Hindlimb muscle (tissue), 1 donor: ENCODE measurements around the gene MRNIP. TPM values are rescaled to one million over a fixed set of nuclear protein-coding genes. Genes with fewer than 3 reads are reported as not detected.
A peak's percentile ranks its signal among the peaks of the same experiment; 100 is the strongest.
"Not testable (repeated sequence)": the region's sequence is repeated elsewhere in the genome, so short reads cannot be mapped to it uniquely, and the experiment has no call there.

Experiments used
- DNase-seq: peaks from one replicate; pipeline ENCODE4 v3.0.0-alpha.2; 2013
- polyA plus RNA-seq: library from polyadenylated mRNA; unstranded; fragments of 120-200 nt; gene quantifications from one replicate; pipeline ENCODE4 v1.2.1, GENCODE V29; 2013; ENCODE audit not compliant: insufficient read length

The MRNIP gene
- polyA plus RNA-seq, 1 donor, result 15.4 TPM

DNA sequence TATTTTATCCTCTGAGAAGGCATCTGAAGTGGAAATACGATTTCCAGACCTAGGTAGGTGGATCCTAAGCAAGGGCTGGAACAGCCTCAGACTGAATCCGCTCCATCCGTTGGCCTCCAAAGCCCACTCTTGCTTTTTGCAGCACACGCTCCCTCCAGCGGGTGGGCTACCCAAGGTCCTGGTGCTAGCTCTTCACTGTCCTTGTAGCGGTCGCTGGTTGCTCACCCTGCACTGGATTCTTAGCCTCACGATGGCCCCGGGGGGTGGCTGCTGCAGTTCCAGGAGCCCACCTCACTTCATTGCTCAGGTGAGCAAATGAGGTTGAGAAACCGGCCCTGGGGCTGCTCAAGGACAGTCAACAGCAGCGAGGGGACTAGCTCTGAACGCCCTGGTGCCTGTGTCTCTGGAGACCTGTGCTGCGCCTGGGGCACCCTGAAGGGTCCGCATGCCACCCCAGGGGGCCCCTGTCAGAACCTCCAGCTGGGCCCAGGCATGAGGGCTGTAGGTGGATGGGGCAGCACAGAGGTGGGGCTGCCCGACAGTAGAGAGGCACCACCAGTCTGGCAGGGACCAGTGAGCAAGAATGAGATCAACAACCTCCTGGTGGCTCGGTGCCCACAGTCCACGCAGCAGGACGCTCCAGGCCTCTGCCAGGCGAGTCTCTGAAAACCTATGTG lies 56.3 kb downstream of the MRNIP start:
- DNase-seq, result no peak

DNA sequence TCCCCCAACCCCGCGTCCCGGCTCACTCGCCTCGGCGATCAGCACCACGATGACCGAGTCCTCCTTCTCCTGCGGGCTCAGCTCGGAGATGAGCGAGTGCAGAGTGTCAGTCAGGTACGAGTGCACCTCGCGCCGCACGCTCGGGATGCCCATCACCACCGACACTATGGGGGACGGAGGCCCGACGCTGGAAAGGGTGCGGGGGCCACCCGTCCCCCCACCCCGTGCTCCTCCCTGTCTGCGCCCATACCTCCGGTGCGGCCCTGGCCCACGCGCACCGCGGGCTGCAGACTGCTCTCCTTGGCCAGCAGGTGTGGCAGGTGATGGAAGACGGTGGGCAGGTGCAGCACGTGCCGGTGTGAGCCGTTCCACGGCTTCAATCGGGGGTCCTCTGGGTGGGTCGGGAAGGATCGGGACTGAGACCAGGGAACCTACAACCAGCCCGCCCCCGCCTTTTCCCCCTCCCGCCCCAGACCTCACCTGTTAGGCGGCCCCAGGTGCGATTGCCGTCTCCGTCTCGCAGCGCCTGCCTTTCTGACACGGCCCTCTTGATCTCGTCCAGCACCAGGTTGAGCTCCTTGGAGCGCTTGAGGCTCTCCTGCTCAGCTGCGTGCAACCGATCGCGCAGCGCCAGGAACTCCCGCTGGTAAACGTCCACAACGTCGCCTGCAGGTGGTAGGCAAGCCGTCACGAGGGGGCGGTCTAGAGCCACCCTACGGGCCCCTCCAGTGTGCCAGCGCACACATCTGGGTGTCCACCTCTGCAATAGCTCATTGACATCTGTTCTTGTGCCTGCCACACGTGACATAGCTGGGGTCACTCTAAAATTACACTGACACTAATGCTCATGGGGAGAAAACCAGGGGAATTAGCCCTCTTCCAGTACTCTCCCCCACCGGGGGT lies 57.1 kb downstream of the MRNIP start:
- no peak for DNase-seq

DNA sequence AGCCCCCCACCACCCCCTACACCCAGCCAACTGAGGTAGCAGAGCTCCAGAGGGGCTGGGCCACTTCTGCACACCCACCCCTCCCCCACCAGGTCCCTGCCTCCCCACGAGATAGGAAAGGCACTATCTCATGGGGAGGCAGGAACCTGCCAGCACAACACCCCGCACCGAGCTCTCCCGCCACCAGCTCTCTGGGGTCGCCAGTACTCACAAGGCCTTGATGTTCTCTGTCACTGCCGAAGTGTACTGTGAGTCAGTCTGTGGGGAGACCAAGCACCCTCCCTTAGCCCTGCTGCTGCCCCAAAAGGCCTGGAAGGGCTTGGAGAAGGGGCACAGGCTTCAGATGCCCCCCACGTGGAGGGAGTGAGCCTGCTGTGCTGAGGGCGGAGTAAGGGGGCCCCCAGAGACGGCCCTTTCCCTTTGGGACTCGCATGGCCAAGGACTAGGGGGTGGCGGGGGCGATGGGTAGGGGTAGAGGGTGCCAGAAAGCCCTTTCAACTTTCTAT lies 57.9 kb downstream of the MRNIP start:
- DNase-seq, result no peak

DNA sequence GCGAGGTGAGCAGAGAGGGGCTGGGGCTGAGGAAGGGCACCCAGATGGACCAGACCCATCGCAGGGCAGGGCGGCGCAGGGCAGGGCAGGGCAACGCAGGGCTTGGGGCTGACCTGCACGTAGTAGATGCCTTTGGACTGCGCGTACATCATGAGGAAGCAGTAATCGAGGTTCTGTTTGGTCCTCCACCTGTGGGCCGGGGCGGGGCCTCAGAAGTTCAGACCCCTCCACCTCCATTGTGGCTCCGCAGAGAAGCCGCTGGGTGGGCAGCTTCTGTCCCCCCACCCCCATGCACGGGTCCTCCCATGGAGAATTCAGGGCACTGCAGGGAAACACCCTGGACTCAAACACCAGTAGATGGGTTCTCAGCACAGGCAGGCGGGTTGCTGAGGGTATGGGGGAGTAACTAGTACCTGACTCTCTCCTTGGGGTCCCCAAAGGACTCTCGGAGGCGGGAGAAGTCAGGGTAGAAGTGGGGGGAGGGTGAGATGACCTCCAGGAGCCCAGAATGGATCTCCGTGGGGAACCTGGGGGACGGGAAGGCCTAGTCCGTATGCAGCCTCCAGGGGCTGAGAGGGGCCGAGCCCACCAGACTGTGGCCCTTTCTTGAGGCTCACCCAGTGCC lies 58.4 kb downstream of the MRNIP start:
- DNase-seq, result no peak

DNA sequence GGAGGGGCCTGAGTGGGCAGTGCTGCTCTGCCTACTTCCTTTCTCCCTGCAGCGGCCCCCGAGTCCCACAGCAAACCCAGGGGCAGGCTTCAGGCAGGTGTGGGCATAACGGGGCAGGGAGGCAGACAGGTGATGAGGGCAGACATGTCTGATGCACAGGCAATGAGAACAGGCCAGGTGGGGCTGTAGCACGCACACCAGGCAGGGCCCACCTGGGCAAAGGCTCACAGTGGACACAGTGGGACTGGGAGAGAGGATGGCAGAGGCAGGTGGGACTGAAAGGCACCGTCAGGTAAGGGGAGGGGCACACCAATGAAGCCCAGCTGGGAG lies 59.0 kb downstream of the MRNIP start:
- DNase-seq, result no peak

DNA sequence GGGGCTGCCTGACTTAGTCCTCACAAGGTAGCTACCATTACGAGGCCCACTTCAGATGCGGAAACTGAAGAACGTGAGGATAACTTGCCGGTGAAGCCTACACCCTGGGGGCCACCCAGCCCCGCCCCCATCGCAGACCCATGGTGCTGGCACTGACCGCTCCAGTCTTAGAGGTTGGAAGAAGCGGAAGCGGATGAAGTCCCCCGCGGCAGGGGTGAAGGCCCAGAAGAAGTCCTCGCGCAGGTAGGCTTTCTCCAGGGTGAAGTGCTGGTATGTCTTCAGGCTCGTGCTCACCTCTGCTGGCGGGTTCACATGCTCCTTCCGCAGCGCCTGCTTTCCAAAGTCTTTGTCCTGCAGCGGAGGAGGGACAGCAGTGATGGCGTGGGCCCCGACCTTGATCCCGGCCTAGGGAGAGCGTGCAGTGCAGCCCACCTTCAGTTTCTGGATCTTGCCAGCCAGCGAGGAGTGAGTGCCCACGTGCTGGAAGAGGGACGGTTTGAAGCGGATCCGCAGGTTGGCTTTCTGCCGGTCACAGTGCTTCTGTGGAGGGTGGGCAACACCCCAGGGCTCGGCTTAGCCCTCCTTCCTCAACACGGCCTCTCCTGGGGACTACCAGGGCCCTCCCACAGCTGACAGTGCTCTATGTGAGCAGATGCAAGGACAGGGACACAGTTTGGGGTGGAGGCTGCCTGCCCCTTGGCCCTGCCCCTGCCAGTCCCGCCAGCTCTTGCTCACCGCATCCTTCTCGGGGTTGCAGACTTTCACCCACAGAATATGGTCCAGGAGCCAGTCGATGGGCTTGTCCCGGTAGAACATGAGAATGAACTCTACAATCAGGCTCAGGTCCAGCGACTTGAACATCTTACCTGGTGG lies 59.6 kb downstream of the MRNIP start:
- no peak for DNase-seq

DNA sequence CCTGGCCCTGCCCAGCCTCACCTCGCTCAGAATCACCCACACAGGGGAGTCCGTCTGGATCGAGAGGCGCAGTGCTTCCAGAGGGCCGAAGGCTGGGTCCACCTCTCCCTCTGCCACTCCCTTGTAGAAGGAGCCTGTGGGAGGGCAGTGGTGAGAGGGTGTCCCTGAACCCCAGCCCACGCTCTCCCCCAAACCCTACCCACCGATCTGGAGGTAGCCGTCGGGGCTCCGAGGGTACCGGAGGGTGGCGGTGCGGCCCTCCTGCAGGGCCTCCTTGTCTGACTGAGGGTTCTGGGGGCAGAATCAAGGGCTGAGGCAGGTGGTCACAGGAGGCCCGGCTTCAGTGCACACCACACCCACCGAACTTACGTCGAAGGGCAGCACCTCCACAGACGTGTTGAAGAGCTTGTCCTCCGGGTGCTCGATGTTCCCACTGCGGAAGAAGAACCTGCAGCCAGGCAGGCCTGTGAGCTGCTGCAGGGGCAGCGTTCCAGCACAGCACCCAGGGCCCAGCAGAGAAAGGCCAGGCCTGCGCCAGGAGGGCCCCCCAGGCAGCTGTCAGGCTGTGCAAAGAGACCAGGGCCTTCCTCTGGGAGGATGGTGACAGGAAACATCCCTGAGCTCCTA lies 60.4 kb downstream of the MRNIP start:
- DNase-seq, result no peak

DNA sequence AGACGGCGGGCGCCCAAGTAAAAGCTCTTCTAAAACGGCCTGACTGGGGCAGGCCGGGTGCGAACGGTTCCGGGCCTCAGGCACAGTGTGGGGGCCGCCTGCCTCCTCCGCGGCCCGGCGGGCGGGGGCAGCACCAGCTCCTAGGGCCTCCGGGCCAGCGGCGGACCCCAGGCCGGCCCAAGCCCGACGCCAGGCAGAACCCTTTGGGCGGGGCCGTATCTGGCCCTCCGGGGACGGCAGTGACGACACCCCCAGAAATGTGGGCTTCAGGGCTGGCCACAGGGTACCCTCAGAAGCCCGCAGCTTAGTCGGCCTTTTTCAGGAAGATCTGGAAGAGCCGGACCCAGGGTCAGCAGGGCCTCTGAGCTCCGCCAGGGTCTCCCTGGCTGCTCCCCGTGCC lies 60.9 kb downstream of the MRNIP start:
- DNase-seq, result no peak

DNA sequence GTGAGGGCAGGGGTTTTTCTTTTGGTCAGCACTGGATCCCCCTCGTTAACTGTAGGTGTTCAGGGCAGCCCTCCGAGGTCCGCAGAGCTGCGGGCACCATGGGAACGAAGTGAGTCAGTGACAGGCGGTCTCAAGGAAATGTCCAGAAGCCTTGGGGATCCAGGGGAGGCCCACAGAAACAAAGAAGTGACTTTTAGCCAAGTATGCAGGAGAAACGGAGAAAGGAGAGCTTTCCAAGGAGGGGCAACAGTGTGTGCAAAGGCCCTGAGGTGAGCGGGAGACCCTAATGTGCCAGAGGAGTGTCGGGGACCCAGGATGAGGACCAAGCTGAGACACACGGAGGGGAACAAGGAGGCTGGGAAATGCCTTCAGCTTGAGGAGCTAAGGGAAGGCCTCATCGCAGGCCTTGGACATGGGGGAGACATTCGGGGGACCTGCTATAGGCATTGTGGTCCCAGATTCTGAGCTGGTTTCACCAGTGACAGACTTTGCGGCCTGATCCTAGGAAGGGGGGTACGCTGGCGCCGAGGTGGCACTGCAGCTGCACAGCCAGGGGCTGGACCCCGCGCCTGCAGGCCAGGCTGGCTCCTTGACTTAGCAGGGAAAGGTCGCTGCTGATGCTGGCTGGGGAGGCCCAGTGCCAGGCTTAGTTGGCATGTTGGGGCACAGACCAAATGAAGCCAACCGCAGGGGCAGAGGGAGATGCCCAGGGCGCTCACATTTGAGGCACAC lies 61.6 kb downstream of the MRNIP start:
- no peak for DNase-seq

DNA sequence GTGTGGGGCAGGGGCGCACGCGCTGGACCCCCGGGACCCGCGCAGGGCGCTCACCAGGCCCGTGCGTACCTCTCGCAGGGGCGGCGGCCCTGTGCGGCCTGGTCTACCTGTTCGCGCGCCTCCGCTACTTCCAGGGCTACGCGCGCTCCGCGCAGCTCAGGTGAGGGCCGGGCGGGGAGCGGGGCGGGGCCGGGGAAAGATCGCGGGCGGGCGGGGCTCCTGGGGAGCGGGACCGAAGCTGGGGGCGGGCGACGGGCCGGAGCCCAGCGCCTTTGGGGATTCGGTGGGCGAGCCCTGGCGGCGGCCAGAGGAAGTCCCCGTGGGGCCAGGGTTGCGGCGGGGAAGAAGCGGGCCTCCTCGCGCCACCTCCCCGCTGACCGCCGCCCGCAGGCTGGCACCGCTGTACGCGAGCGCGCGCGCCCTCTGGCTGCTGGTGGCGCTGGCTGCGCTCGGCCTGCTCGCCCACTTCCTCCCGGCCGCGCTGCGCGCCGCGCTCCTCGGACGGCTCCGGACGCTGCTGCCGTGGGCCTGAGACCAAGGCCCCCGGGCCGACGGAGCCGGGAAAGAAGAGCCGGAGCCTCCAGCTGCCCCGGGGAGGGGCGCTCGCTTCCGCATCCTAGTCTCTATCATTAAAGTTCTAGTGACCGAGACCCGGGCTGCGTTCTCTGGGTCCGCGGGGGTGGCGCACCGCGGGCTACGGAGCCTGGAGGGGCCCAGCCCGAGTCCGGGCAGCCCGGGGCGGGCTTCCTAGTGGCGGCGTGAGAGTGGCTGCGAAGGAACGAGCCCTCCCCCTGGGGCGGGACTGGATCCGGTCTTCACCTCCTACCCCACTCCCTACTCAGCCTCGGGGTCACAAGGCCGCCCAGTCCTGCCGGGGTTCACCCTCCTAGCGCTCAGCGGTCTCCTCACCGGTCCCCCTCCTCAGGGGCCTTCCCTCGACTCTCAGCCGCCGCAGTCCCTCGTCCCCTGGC lies 62.5 kb downstream of the MRNIP start:
- DNase-seq, result peak; percentile 85

DNA sequence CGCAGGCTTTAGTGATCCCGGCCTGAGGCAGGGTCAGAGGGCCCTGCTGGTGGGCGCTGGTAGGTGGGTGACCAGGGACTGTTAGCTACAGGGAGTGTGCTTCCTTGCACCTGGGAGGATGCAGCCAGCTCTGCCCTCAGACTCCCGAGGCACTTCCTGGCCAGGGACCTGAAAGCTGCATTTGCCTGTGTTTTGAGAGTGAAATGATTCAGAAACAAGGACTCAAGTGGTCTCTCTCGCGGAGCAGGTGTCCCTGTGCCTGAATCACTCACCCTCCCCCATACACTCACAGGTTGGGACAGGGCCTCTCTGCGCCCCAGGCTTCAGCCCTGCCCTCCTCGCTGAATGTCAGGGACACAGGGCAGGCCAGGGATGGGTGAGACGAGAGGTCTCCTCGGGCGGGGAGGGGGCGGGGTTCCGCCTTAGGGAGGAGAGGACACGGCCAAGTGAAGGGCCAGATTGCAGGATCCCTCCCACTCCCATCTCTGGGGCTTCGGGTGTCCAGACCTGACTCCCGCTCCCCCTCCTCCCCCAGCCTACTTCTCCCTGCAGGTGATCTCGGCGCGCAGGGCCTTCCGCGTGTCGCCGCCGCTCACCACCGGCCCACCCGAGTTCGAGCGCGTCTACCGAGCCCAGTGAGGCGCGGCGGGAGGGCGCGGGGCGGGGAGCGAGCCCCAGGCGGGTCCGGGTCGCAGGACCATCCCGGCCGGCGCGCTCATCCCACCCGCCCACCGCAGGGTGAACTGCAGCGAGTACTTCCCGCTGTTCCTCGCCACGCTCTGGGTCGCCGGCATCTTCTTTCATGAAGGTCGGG lies 63.4 kb downstream of the MRNIP start:
- no peak for DNase-seq

DNA sequence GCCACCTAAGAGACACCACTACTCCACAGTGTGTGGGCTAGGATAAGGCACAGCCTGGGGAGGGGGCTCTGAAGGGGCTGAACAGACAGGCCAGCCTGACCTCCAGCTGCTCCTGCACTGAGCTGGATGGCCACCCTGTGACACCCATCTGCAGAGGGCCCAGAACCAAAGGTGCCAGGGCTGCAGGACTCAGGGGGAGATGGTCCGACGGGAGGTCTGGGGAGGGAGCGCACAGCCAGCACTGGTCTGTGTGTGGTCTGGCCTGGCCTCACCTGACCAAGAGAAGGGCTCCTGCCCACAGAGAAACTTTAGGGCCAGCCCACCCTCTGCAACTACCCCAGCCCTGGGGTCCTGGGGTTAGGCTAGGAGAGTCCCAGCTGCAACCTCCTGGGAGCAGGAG lies 64.0 kb downstream of the MRNIP start:
- DNase-seq, result no peak

DNA sequence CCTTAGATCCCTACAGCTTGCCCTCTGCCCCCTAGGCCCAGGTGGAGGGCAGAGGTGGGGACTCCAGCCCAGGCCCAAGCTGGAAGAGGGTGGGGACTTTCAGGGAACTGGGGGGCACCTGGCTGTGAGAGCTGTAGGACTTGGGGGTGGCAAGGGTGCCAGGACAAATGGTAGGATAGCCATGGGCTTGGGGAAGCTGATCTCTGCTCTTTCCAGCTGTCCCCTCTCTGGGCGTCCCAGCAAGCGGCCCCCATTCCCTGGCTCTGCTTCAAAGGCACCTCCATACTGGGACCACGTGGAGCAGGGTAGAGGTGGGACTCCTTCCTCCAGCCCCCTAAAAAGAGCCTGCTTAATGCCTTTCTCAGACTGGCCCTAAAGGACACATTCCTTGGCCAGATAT lies 64.4 kb downstream of the MRNIP start:
- DNase-seq, result no peak

DNA sequence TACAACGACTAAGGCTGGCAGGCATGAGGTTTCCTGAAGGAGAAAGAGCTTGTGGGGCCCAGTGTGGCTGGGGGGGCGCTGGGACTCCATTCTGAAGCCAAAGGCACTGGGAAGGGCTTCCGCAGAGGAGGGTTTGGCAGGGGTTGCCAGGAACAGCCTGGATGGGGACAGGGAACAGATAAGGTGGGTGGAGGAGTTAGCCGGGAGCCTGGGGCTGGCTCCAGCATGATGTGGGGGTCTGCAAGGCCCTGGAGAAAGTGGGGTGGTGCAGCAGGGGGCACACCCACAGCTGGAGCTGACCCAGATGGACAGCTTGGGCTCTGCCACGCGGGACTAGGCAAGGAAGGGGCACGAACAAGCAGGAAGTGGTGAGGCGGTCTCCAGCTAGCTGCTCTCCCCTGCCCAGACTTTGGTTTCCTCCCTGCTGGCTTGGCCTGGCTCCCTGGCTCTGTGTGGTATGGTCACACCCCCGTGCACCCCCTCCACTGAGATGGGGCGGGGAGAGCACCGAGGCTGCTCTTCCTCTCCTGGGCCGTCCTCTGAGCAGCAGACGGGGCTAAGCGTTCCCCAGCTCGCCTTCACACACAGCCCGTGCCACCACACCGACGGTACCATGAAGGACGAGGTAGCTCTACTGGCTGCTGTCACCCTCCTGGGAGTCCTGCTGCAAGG lies 65.0 kb downstream of the MRNIP start, which contains the start of gene LTC4S:
LTC4S (plus strand) TSS at position 519 of the 672 bp plus-strand sequence; CDS start at position 614, 95 bp downstream.
- no peak for DNase-seq

DNA sequence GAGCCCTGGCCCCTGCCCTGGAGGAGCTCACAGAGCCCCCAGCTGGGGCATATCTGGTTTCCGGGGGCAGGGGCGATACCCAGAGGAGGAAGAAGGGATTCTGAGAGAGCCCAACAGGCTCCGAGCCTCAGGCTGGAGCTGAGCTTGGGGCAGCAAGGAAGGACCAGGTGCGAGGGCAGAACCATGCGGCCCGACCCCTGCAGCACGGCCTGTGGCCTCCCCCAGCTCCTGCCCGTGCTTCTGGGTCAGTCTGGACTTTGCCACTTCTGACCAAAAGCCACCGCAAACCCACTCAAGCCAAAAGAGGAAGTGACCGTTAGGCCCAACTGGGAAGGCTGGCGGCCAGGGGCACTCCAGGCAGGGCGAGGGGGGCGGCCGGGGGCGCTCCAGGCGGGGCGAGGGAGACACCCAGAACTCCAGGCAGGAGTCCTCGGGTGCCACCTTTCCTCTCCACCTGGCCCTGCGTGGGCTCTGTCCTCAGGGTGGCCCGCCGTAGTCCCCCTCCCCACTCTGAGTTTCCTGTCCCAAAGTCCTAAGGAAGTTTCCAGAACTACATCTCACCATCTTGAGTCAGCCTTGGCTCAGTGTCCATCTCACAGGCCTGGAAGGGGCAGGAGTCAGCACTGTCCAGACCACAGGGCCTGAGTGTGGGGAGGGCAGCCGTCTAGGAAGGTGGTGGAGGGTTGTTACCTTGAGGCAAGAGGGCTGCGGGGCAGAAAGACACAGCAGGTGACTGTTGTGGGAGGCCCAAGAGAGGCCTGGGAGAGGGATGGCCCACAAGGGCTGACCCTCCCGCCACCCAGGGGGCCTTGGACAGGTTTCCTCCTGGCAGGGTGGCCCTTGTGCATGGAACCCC lies 65.8 kb downstream of the MRNIP start:
- no peak for DNase-seq

DNA sequence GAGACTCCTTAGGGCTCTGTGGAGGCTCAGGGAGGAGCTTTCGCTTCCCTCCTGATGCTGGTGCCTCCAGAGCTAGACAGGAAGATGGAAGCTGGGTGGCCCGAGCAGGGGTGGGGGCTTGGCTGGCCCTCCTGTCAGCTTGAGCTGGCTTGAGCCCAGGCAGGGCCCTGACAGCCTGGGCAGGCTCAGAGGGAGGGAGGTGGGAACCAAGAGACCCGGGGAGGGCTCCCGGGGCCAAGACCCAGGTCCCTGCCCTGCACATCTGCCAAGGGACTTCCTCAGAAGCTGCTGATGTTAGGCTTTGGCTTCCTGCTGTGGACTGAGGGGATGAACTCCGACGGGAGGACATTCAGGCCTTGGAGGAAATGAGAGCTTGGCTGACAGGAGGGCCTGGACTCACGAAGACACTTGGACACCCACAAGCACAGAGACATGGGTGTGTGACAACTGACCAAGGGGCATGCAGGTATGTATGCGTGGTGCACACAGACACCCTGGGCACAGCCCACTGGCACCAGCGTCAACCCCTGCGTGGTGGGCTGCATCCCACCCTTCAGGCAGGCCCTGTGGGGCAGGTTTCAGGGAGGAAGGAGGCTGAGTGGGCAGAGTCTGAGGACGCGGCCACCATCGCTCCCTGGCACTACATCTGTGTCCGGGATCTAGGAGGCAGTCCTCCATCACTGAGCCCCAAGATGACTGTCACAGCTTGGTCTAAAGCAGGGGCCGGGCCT lies 66.6 kb downstream of the MRNIP start:
- no peak for DNase-seq

DNA sequence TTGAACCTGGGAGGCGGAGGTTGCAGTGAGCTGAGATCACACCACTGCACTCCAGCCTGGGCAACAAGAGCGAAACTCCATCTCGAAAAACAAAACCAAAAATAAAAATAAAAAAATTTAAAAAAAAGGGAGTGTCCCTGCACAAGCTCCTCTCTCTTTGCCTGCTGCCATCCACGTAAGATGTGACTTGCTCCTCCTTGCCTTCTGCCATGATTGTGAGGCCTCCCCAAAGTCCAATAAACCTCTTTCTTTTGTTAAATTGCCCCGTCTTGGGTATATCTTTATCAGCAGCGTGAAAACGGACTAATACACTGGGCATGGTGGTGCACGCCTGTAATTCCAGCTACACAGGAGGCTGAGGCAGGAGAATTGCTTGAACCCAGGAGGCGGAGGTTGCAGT lies 69.3 kb downstream of the MRNIP start:
- DNase-seq, result not testable (repeated sequence)
